ENCODE results near the gene ZNF385A. TPM values are rescaled to one million over a fixed set of nuclear protein-coding genes. Genes with fewer than 3 reads are reported as not detected.

Gene ZNF385A
- total RNA-seq, 1 donor from 2014 or later: 28.3 TPM

GRCh38 chr12:54337280-54337842 lies 47.2 kb downstream of the ZNF385A start:
- TF ChIP-seq, protein P1, sequence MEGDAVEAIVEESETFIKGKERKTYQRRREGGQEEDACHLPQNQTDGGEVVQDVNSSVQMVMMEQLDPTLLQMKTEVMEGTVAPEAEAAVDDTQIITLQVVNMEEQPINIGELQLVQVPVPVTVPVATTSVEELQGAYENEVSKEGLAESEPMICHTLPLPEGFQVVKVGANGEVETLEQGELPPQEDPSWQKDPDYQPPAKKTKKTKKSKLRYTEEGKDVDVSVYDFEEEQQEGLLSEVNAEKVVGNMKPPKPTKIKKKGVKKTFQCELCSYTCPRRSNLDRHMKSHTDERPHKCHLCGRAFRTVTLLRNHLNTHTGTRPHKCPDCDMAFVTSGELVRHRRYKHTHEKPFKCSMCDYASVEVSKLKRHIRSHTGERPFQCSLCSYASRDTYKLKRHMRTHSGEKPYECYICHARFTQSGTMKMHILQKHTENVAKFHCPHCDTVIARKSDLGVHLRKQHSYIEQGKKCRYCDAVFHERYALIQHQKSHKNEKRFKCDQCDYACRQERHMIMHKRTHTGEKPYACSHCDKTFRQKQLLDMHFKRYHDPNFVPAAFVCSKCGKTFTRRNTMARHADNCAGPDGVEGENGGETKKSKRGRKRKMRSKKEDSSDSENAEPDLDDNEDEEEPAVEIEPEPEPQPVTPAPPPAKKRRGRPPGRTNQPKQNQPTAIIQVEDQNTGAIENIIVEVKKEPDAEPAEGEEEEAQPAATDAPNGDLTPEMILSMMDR (IDR thresholded peaks at IDR 0.05): no peak
- peak overlapping the region; percentile 49 for H3K27ac ChIP-seq
- no peaks in the 10 kb centered on the region for H3K27me3 ChIP-seq (ENCODE audit: low read depth)
- no peak for DNase-seq
- peak; percentile 60 to 64 for ATAC-seq
- peaks cover 22% of the 10 kb centered on the region for H3K36me3 ChIP-seq
- peaks cover 37% of the 10 kb centered on the region for H3K4me1 ChIP-seq
- H3K9me3 ChIP-seq: no peaks in the 10 kb centered on the region
- intact Hi-C loops (cut with DNase I): no loop called here
- no peak overlapping the region for H3K4me3 ChIP-seq

GRCh38 chr12:54333420-54334034 lies 51.0 kb downstream of the ZNF385A start:
- DNase-seq (no peak), ATAC-seq (no peak)
- intact Hi-C loops (cut with DNase I): no loop called here
- Histone ChIP-seq H3K4me1 (peaks cover 63% of the 10 kb centered on the region), H3K36me3 (peaks cover 16% of the 10 kb centered on the region), H3K27me3 (ENCODE audit: low read depth) (no peaks in the 10 kb centered on the region), H3K4me3 (no peak overlapping the region), H3K9me3 (no peaks in the 10 kb centered on the region), H3K27ac (no peak overlapping the region)
- TF ChIP-seq, protein P1 (IDR thresholded peaks at IDR 0.05): no peak

DNA sequence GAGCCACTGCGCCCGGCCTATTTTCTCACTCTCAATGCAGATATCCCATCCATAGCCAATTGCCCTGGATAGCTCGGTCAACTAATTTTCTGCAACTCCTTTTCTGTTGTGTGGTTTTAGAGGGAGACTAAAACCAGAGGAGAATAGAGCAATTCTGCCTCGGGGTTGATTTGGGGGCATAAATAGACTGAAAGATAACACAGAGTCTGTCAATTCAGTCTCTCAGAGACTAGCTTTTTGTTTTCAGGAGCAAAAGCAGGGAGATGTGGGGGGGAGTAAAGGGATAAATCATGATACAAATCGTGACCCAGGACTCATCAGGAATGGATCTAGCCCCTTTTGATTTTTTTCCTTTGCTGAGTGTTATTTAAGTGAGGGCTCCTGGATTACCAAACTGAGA lies 53.1 kb downstream of the ZNF385A start:
- Histone ChIP-seq H3K4me1 (peaks cover 61% of the 10 kb centered on the region), H3K27ac (no peak overlapping the region), H3K36me3 (peaks cover 16% of the 10 kb centered on the region), H3K9me3 (no peaks in the 10 kb centered on the region), H3K4me3 (no peak overlapping the region), H3K27me3 (ENCODE audit: low read depth) (no peaks in the 10 kb centered on the region)
- DNase-seq (no peak), ATAC-seq (no peak)
- intact Hi-C loops (cut with DNase I): no loop called here
- TF ChIP-seq, protein P1 (IDR thresholded peaks at IDR 0.05): no peak

GRCh38 chr12:54330442-54330841 lies 54.1 kb downstream of the ZNF385A start:
- TF ChIP-seq, protein P1 (IDR thresholded peaks at IDR 0.05): no peak
- Histone ChIP-seq H3K4me1 (peaks cover 71% of the 10 kb centered on the region), H3K9me3 (no peaks in the 10 kb centered on the region), H3K27ac (peak overlapping the region; percentile 10), H3K4me3 (no peak overlapping the region), H3K36me3 (peaks cover 16% of the 10 kb centered on the region), H3K27me3 (ENCODE audit: low read depth) (no peaks in the 10 kb centered on the region)
- DNase-seq: no peak
- intact Hi-C loops (cut with DNase I): no loop called here
- ATAC-seq: no peak

- Histone ChIP-seq H3K27me3 (ENCODE audit: low read depth) (no peaks in the 10 kb centered on the region), H3K36me3 (peaks cover 16% of the 10 kb centered on the region), H3K4me3 (no peak overlapping the region), H3K9me3 (no peaks in the 10 kb centered on the region), H3K27ac (no peak overlapping the region), H3K4me1 (peaks cover 71% of the 10 kb centered on the region)
- TF ChIP-seq, protein P1 (IDR thresholded peaks at IDR 0.05): no peak
- intact Hi-C loops (cut with DNase I): no loop called here
- ATAC-seq (no peak), DNase-seq (no peak)
These were observed 54.8 kb downstream of the ZNF385A start for GRCh38 chr12:54329759-54330158.
